ENCODE results near the gene PCDHAC1.

DNA sequence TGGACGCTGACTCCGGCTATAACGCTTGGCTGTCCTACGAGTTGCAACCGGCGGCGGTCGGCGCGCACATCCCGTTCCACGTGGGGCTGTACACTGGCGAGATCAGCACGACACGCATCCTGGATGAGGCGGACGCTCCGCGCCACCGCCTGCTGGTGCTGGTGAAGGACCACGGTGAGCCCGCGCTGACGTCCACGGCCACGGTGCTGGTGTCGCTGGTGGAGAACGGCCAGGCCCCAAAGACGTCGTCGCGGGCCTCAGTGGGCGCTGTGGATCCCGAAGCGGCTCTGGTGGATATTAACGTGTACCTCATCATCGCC is 48.9 kb upstream of the PCDHAC1 start:
- TF ChIP-seq CTCF (IDR thresholded peaks at IDR 0.05; ENCODE audit: low read depth, low read length, poor library complexity, severe bottlenecking) (no peak), EZH2phosphoT487 (IDR thresholded peaks at IDR 0.05; ENCODE audit: borderline replicate concordance, low read length) (no peak)
